Panc1 (cell line): Measurements from ENCODE around the gene MOB1B.

Experiments used
- CTCF ChIP-seq: fragments of 450-650 bp; IDR thresholded peaks from 2 replicates; pipeline ENCODE4 v1.5.1; 2017; ENCODE audit warnings: mild to moderate bottlenecking
- TCF7L2 ChIP-seq: IDR thresholded peaks from 2 replicates; pipeline ENCODE4 v1.6.1; 2011; ENCODE audit warnings: mild to moderate bottlenecking, low read depth, low read length, inconsistent platforms

- no peak for TF ChIP-seq CTCF
- no peak for TF ChIP-seq TCF7L2
Observed at GRCh38 chr4:70892086-70892769, 9.9 kb upstream of the MOB1B start.
